HG02610 (cell line): Measurements from ENCODE around the gene TRIM71.
"Not testable (repeated sequence)": the region's sequence is repeated elsewhere in the genome, so short reads cannot be mapped to it uniquely, and the experiment has no call there.

Source experiments
- ATAC-seq: cut with Tn5 transposase; IDR thresholded peaks from one replicate; pipeline ENCODE4 v1.9.1; 2021; ENCODE audit warnings: mild to moderate bottlenecking, moderate library complexity; ENCODE audit not compliant: unreplicated experiment

Gene TRIM71

GRCh38 chr3:32842531-32842931 is 24.7 kb downstream of the TRIM71 start:
- no peak for ATAC-seq

- no peak for ATAC-seq
Observed at GRCh38 chr3:32842987-32843386, 25.2 kb downstream of the TRIM71 start.

GRCh38 chr3:32843510-32844321 is 25.9 kb downstream of the TRIM71 start:
- ATAC-seq, result no peak

GRCh38 chr3:32844322-32844654 is 26.5 kb downstream of the TRIM71 start:
- no peak for ATAC-seq

GRCh38 chr3:32844914-32845313 is 27.1 kb downstream of the TRIM71 start:
- no peak for ATAC-seq

- ATAC-seq, result not testable (repeated sequence)
Observed at GRCh38 chr3:32845546-32845945, 27.7 kb downstream of the TRIM71 start.

GRCh38 chr3:32847045-32847444 is 29.2 kb downstream of the TRIM71 start:
- not testable (repeated sequence) for ATAC-seq

- ATAC-seq, result no peak
Observed at GRCh38 chr3:32847528-32847927, 29.7 kb downstream of the TRIM71 start.

- no peak for ATAC-seq
Observed at GRCh38 chr3:32848215-32848614, 30.4 kb downstream of the TRIM71 start.

GRCh38 chr3:32849046-32849445 is 31.2 kb downstream of the TRIM71 start:
- no peak for ATAC-seq

- no peak for ATAC-seq
Observed at GRCh38 chr3:32850226-32850625, 32.4 kb downstream of the TRIM71 start.

GRCh38 chr3:32850636-32851035 is 32.8 kb downstream of the TRIM71 start:
- ATAC-seq, result no peak

GRCh38 chr3:32852146-32852545 is 34.3 kb downstream of the TRIM71 start:
- no peak for ATAC-seq

- no peak for ATAC-seq
Observed at GRCh38 chr3:32855350-32855953, 37.7 kb downstream of the TRIM71 start.

GRCh38 chr3:32856355-32856889 is 38.6 kb downstream of the TRIM71 start:
- no peak for ATAC-seq

GRCh38 chr3:32856901-32857507 is 39.2 kb downstream of the TRIM71 start:
- ATAC-seq, result no peak

GRCh38 chr3:32857921-32858320 is 40.1 kb downstream of the TRIM71 start:
- no peak for ATAC-seq

- ATAC-seq, result no peak
Observed at GRCh38 chr3:32859604-32860237, 41.9 kb downstream of the TRIM71 start.

- no peak for ATAC-seq
Observed at GRCh38 chr3:32860499-32860898, 42.7 kb downstream of the TRIM71 start.

- ATAC-seq, result no peak
Observed at GRCh38 chr3:32861681-32862080, 43.9 kb downstream of the TRIM71 start.

GRCh38 chr3:32862247-32862935 is 44.6 kb downstream of the TRIM71 start:
- no peak for ATAC-seq
